Measurements from ENCODE around the gene ACTL7B.

- TF ChIP-seq RAD21 (IDR thresholded peaks at IDR 0.05 in 1 of 2, conservative IDR thresholded peaks at IDR 0.05 in 1 of 2; ENCODE audit: low read depth in 2 of 2, low read length in 2 of 2): no peak
- no peak for TF ChIP-seq SP4 (IDR thresholded peaks at IDR 0.05; ENCODE audit: low read length)
- TF ChIP-seq TAF1 (IDR thresholded peaks at IDR 0.05; ENCODE audit: low read depth, low read length): no peak
- TF ChIP-seq RXRA (IDR thresholded peaks at IDR 0.05; ENCODE audit: insufficient read depth, low read depth, low read length): no peak
- TF ChIP-seq POLR2AphosphoS5 (IDR thresholded peaks at IDR 0.05; ENCODE audit: low read depth, low read length): no peak
- no peak for TF ChIP-seq POLR2A (IDR thresholded peaks at IDR 0.05; ENCODE audit: control extremely low read depth in 1 of 2, low read depth in 2 of 2, low read length in 2 of 2)
- no peak for TF ChIP-seq USF2 (IDR thresholded peaks at IDR 0.05; ENCODE audit: low read length)
- TF ChIP-seq RNF2 (IDR thresholded peaks at IDR 0.05; ENCODE audit: borderline replicate concordance, low read depth, low read length, missing control alignments, poor library complexity, severe bottlenecking): no peak
- no peak for TF ChIP-seq CTCF (IDR thresholded peaks at IDR 0.05; ENCODE audit: control extremely low read depth in 1 of 3, insufficient read depth in 1 of 3, low read depth in 1 of 3, low read length in 3 of 3)
- TF ChIP-seq JUN (IDR thresholded peaks at IDR 0.05; ENCODE audit: low read depth, low read length): no peak
- TF ChIP-seq BACH1 (IDR thresholded peaks at IDR 0.05; ENCODE audit: low read length): no peak
- TF ChIP-seq EZH2 (IDR thresholded peaks at IDR 0.05; ENCODE audit: low read depth, low read length, severe bottlenecking): no peak
- TF ChIP-seq TBP (IDR thresholded peaks at IDR 0.05; ENCODE audit: low read depth, low read length): no peak
These were observed 20.6 kb upstream of the ACTL7B start for GRCh38 chr9:108876425-108876824.
